ENCODE results near the gene LENG8. TPM values are rescaled to one million over a fixed set of nuclear protein-coding genes. Genes with fewer than 3 reads are reported as not detected.

LENG8 gene
- total RNA-seq, 1 experiment from 2014 or later = 25.6 TPM

DNA sequence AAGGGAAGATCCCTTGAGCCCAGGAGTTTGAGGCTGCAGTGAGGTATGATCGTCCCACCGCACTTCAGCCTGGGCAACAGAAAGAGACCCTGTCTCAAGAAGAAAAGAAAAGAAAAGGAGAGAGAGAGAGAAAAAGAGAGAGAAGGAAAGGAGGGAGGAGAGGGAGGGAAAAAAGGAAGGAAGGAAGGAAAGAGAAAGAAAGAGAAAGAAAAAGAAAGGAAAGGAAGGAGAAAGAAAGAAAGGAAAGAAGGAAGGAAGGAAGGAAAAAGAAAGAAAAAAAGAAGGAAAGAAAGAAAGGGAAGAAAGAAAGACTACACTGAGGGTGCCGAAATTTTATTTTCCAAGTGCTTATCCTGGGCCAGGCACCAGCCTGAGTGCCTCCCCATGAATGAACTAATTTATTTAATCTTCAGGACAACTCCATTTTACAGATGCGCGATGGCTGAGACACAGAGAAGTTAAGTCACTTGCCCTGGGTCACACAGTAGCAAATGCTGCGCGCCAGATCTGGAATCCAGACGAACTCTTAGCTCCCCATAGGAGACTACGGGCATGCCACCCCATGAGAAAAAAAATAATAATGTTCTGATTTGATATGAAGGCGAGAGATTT lies 21.4 kb downstream of the LENG8 start:
- no peaks in the 10 kb centered on the region for H3K36me3 ChIP-seq
- no peak for DNase-seq
- no peaks in the 10 kb centered on the region; the same call in 1 of the 2 replicates for H3K4me1 ChIP-seq
- no peak overlapping the region for H3K4me3 ChIP-seq
- no peak overlapping the region for H3K27ac ChIP-seq
- H3K9me3 ChIP-seq (replicated peaks) = no peaks in the 10 kb centered on the region
- H3K27me3 ChIP-seq = peaks cover 7% of the 10 kb centered on the region

DNA sequence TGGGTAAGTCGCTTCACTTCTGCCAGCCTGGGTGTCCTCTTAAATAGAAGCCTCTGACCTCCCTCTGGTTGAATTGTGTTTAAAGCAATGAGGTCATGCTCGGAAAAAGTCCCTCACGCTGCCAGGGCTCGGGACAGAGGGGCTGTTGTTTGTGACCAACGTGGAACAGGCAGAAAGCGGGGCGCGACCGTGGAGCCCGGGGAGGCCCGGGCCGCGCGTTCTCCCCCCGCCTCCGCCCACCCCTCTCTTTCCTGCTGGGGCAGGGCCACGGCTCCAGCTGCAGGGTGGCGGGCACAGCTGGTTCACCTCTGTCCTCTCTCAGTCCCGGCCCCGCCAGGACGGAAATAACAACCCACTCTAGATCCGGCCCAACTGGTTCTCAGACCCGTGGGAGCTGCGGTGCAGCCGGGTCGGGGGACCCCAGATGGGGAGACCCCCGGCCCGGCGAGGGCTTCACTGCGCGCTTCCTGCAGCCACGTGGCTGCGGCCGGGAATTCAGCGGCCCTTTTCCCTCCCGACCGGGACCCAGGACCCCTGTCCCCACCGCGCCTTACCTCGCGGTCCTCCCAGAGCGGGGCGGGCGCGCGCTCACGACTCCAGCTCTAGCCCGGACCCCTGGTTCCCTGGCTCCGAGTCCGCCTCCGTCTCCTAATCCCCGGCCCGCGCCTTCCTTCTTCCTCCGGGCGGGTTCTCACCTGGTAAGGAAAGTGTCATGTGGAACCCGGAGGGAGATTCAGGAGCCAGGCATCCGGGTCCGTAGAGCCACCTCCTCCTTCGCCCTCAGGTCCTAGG lies 22.2 kb downstream of the LENG8 start:
- no peaks in the 10 kb centered on the region for H3K36me3 ChIP-seq

DNA sequence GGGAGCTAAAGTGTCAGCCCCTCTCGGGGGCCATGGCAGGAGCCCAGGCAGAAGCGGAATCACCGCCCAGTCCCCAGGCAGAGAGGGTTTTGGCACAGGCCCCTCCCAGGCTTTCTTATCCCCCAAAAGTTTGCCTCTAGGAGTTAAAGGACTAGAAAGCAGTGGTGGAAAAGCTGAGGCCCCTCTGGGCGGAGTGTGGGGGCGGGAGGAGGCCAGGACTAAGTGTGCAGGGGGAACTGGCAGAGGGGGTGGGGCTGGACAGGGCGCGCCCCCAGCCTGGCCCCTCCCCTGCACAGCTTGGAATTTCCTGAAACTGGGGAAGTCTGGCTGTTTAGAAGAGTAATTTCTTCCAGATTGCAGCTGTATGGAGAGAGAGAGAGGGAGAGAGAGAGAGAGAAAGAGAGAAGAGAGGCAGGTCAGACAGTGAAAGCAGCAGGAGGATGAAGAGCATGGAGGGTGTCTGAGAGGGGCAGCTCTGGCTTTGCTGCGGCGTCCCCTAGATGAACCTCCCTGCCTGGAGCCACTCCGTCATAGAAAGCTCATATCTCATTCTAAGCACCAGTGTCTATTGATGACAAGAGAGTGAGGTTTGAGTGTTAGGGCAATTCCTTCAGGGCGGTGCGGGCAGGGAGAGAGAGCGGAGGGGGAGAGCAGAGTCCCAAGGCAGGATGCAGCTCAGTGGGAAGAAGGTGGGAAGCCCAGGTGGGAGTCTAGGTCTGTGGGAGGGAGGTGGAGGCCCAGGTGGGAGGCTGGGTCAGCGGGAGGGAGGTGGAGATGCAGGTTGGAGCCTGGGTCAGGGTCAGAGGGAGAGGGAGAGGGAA lies 24.3 kb downstream of the LENG8 start, which contains the start of gene CDC42EP5:
TSS of gene CDC42EP5 (minus strand) at position 226 of the 821 bp plus-strand sequence. CDS start 7,749 bp downstream, outside the sequence.
- DNase-seq = peak; percentile 41 to 55
- no peaks in the 10 kb centered on the region for H3K36me3 ChIP-seq
- no peak within 1 kb of the TSS for H3K4me3 ChIP-seq
- H3K27ac ChIP-seq = no peak within 1 kb of the TSS
- H3K9me3 ChIP-seq (replicated peaks) = no peaks in the 10 kb centered on the region
- peaks cover 7% of the 10 kb centered on the region for H3K27me3 ChIP-seq
- H3K4me1 ChIP-seq = no peaks in the 10 kb centered on the region; the same call in 1 of the 2 replicates

More for the DNA sequence above, 22.2 kb downstream of the LENG8 start:
- Histone ChIP-seq H3K4me1 (no peaks in the 10 kb centered on the region; the same call in 1 of the 2 replicates), H3K9me3 (replicated peaks) (no peaks in the 10 kb centered on the region), H3K4me3 (peak overlapping the region; percentile 14), H3K27me3 (peaks cover 7% of the 10 kb centered on the region), H3K27ac (no peak overlapping the region)
- peak in 1 of 2 experiments; percentile 33 for DNase-seq

DNA sequence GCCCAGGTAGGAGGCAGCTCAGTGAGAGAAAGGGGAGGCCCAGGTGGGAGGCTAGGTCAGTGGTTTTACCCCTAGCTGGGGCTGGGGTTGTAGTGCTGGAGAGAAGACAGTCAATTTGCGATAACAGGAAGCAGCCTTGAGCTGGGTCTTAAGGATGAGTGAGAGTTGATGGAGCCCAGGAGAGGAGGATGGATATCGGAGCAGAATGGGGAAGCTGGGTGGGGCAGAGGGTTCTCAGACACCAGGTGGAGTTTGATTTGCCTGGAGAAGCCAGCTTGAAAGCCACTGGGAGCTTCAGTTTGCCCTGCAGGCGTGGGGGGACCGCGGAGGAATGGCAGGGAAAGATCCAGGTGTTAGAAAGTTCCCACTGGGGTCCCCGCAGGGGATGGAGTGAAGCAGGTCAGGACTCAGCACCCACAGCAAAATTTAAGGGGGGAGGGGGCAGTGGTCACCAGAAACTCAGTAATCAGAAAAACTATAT lies 24.9 kb downstream of the LENG8 start:
- Histone ChIP-seq H3K4me1 (no peaks in the 10 kb centered on the region; the same call in 1 of the 2 replicates), H3K27me3 (peaks cover 7% of the 10 kb centered on the region), H3K4me3 (no peak overlapping the region), H3K27ac (no peak overlapping the region), H3K36me3 (no peaks in the 10 kb centered on the region), H3K9me3 (replicated peaks) (no peaks in the 10 kb centered on the region)
- DNase-seq = no peak

DNA sequence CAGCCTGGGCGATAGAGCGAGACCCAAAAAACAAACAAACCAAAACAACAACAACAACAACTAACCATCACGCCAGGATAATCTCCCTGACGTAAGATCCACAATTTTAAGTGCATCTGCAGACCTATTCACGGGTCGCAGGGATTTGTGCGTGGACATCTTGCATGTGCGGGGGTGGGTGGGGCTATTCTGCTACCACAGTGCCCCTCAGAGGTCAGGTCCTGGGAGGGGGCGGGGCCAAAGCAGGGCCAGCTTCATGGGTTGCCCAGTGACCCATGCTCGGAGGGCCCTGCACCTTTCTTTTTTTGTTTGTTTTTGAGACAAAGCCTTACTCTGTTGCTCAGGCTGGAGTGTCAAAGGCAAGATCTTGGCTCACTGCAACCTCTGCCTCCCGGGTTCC lies 26.7 kb downstream of the LENG8 start:
- Histone ChIP-seq H3K36me3 (no peaks in the 10 kb centered on the region), H3K9me3 (replicated peaks) (no peaks in the 10 kb centered on the region), H3K4me1 (no peaks in the 10 kb centered on the region), H3K27me3 (0 out of 2 replicates have a peak, but pooled peaks cover 3% of the 10 kb centered on the region), H3K27ac (no peak overlapping the region), H3K4me3 (no peak overlapping the region)
- no peak for DNase-seq

DNA sequence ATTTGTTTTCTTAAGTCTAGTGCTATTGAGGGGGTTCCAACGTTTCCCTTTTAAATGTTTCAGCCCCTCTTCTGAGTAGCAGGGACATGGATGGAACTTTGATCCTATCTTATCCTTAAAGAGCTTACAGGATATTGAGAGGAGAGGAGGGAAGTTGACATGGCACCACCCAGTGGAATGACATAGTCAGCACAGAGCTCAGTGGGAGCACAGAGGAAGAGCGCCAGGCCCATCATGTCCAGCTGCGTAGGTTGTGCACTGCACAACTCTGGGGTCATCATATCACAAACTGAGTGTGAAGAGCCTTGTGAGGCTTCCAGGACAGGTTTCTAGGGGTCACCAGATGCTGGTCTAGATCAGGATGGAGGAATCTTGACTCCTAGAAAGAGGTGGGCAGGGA lies 28.7 kb downstream of the LENG8 start:
- H3K27ac ChIP-seq = no peak overlapping the region
- no peaks in the 10 kb centered on the region for H3K9me3 ChIP-seq (replicated peaks)
- 0 out of 2 replicates have a peak, but pooled peaks cover 3% of the 10 kb centered on the region for H3K27me3 ChIP-seq
- H3K4me3 ChIP-seq = no peak overlapping the region
- no peaks in the 10 kb centered on the region for H3K36me3 ChIP-seq
- H3K4me1 ChIP-seq = peaks cover 4% of the 10 kb centered on the region; the same call in 1 of the 2 replicates
- no peak for DNase-seq

DNA sequence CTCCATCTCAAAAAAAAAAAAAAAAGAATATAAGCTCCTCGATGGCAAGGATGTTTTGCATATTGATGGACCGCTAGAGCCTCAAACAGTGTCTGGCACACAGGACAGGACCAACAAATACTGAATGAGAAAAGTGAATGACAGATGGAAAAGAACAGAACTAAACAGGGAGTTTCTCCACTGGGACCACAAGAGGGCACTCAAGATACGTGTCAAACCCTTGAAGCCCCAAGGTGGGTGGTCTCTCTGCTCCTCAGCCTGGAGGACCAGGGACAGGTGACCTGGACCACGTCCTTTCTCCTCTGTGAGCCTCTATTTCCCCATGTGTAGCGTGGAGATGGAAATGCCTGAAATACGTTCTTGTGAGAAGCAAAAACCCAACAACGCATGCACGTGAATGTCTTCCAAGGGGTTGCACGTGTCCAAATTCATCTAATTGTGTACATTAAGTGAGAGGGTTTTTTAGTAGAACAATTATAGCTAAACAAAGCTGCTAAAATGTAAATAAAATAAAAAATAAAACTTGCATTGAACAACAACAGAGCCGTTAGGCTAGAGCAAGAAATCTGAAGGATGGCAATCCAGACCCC lies 29.8 kb downstream of the LENG8 start:
- Histone ChIP-seq H3K36me3 (no peaks in the 10 kb centered on the region), H3K4me1 (peaks cover 4% of the 10 kb centered on the region; the same call in 1 of the 2 replicates), H3K9me3 (replicated peaks) (no peaks in the 10 kb centered on the region), H3K27ac (no peak overlapping the region), H3K27me3 (0 out of 2 replicates have a peak, but pooled peaks cover 3% of the 10 kb centered on the region), H3K4me3 (no peak overlapping the region)
- peak; percentile 64 to 80 for DNase-seq

DNA sequence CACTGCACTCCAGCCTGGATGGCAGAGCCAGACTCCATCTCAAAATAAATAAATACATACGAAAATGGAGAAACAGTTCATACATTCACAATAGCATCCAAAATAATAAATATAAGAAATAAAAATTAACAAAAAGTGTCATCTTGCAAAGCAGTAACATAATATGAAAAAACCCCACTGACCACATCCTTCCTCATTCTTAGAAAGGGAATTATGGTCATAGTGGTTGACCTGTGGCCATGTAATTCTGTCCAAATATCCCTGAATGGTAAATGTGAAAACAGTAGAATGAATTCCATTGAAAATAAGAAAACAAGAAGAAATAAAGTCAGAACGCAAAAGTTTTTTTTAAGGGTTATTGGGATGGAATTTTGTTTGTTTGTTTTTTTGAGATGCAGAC lies 31.1 kb downstream of the LENG8 start:
- Histone ChIP-seq H3K4me1 (peaks cover 4% of the 10 kb centered on the region; the same call in 1 of the 2 replicates), H3K27ac (no peak overlapping the region), H3K27me3 (0 out of 2 replicates have a peak, but pooled peaks cover 3% of the 10 kb centered on the region), H3K36me3 (no peaks in the 10 kb centered on the region), H3K9me3 (replicated peaks) (no peaks in the 10 kb centered on the region), H3K4me3 (no peak overlapping the region)
- DNase-seq = no peak

DNA sequence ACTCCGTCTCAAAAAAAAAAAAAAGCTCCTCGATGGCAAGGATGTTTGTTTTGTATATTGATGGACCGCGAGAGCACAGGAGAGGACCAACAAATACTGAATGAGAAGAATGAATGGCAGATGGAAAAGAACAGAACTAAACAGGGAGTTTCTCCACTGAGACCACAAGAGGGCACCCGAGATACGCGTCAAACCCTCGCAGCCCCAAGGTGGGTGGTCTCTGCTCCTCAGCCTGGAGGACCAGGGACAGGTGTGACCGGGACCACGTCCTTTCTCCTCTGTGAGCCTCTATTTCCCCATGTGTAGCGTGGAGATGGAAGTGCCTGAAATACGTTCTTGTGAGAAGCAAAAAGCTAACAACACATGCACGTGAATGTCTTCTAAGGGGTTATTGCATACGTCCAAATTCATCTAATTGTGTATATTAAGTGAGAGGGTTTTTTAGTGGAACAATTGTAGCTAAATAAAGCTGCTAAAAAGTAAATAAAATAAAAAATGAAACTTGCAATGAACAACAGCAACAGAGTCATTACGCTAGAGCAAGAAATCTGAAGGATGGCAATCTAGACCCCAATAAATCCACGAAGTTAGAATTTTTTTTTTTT lies 32.4 kb downstream of the LENG8 start:
- Histone ChIP-seq H3K4me1 (peaks cover 4% of the 10 kb centered on the region; the same call in 1 of the 2 replicates), H3K27me3 (0 out of 2 replicates have a peak, but pooled peaks cover 3% of the 10 kb centered on the region), H3K36me3 (no peaks in the 10 kb centered on the region), H3K4me3 (no peak overlapping the region), H3K27ac (no peak overlapping the region), H3K9me3 (replicated peaks) (no peaks in the 10 kb centered on the region)
- DNase-seq = peak; percentile 72 to 88

DNA sequence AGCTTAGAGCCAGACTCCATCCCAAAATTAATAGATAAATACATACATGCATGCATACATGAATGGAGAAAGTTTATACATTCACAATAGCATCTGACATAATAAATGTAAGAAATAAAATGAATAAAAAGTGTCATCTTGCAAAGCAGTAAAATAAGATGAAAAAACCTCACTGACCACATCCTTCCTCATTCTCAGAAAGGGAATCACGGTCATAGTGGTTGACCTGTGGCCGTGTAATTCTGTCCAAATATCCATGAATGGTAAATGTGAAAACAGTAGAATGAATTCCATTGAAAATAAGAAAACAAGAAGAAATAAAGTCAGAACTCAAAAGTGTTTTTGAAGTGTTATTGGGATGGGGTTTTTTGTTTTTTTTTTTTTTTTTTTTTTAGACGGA lies 33.9 kb downstream of the LENG8 start:
- H3K36me3 ChIP-seq = no peaks in the 10 kb centered on the region
- H3K4me1 ChIP-seq = peaks cover 4% of the 10 kb centered on the region; the same call in 1 of the 2 replicates
- 0 out of 2 replicates have a peak, but pooled peaks cover 3% of the 10 kb centered on the region for H3K27me3 ChIP-seq
- no peak overlapping the region for H3K27ac ChIP-seq
- no peak for DNase-seq
- no peak overlapping the region for H3K4me3 ChIP-seq
- no peaks in the 10 kb centered on the region for H3K9me3 ChIP-seq (replicated peaks)

DNA sequence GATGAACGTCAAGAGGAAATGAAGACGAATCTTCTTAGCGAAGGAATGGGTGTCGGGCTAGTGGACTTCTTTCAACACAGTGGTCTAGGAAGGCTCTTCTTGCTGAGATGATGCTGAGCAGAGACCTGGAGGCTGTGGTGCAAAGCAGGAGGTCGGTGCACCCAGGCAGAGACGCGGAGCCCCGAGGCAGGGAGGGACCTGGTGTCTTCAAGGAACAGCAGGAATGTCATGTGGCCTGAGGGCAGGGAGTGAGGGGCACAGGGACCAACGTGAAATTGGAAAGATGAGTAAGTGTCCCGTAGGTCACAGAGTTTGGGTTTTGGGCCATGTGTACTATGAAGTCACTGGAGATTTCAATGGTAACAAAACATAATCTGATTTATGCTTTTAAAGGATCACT lies 35.5 kb downstream of the LENG8 start:
- no peaks in the 10 kb centered on the region for H3K36me3 ChIP-seq
- H3K27me3 ChIP-seq = 0 out of 2 replicates have a peak, but pooled peaks cover 3% of the 10 kb centered on the region
- H3K27ac ChIP-seq = no peak overlapping the region
- no peaks in the 10 kb centered on the region for H3K9me3 ChIP-seq (replicated peaks)
- peaks cover 4% of the 10 kb centered on the region; the same call in 1 of the 2 replicates for H3K4me1 ChIP-seq
- H3K4me3 ChIP-seq = no peak overlapping the region
- DNase-seq = no peak

DNA sequence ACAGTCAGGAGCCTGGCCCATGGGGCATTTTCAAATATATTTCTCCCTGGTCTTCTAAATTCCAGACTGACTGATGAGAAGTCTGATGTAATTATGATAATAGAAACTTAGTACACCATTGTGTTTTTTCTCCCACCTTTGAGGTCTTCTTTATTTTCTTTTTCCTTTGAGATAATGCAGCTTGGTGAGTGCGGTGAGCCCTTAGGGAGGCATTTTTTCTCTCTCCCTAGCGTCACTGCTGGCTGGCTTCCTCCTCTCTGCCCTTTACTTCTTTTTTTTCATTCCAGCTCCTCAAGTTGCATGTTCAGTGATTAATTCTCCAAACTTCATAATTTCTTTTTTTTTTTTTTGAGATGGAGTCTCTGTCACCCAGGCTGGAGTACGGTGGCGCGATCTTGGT lies 36.9 kb downstream of the LENG8 start:
- no peak for DNase-seq
- H3K27me3 ChIP-seq = no peaks in the 10 kb centered on the region
- no peak overlapping the region for H3K27ac ChIP-seq
- no peak overlapping the region for H3K4me3 ChIP-seq
- H3K36me3 ChIP-seq = no peaks in the 10 kb centered on the region
- H3K4me1 ChIP-seq = peaks cover 4% of the 10 kb centered on the region; the same call in 1 of the 2 replicates
- no peaks in the 10 kb centered on the region for H3K9me3 ChIP-seq (replicated peaks)

DNA sequence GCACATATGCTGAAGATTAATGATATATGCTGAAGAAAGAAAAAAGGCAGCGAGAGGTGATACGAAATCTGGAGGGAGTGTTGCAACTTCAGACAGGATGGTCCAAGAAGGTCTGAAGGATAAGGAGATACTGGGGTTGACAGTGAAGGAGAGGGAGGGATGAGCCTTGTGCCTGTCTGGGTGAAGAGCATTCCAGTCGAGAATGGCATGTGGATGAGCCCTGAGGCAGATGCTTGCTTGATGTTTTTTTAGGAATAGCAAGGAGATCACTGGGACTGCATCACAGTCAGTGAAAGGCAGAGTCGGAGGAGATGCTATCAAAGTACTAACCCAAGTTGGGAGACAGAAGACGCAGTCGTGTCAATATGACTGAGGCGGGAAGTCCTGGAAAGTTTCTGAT lies 40.3 kb downstream of the LENG8 start:
- H3K4me3 ChIP-seq = no peak overlapping the region
- no peaks in the 10 kb centered on the region for H3K27me3 ChIP-seq
- no peak overlapping the region for H3K27ac ChIP-seq
- H3K9me3 ChIP-seq (replicated peaks) = no peaks in the 10 kb centered on the region
- H3K36me3 ChIP-seq = no peaks in the 10 kb centered on the region
- DNase-seq = no peak
- no peaks in the 10 kb centered on the region for H3K4me1 ChIP-seq

DNA sequence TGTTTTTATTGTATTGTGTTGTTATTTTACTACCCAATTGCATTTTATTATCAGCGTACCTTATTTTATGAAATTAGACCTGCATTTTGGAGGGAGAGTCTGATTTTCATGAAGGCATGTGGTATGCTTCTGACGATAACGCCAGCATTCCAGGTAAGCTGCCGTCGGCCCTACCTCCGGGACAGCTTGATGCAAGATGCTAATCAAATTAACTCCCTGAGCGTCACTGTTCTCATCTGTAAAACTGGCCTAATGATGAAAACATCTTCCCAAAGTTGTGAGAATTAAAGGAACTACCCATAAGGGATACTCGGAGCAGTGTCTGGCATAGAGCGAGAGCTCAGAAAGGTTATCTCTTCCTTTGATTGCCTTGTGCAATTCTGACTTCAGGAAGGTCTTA lies 40.8 kb downstream of the LENG8 start:
- H3K4me1 ChIP-seq = no peaks in the 10 kb centered on the region
- H3K27ac ChIP-seq = no peak overlapping the region
- H3K27me3 ChIP-seq = no peaks in the 10 kb centered on the region
- no peak overlapping the region for H3K4me3 ChIP-seq
- DNase-seq = no peak
- H3K36me3 ChIP-seq = no peaks in the 10 kb centered on the region
- H3K9me3 ChIP-seq (replicated peaks) = no peaks in the 10 kb centered on the region
